HG03139 (cell line): ENCODE results near the gene LRMDA.

Experiments used
- ATAC-seq: cut with Tn5 transposase; IDR thresholded peaks from one replicate; pipeline ENCODE4 v1.9.1; 2021; ENCODE audit not compliant: unreplicated experiment

Gene LRMDA

DNA sequence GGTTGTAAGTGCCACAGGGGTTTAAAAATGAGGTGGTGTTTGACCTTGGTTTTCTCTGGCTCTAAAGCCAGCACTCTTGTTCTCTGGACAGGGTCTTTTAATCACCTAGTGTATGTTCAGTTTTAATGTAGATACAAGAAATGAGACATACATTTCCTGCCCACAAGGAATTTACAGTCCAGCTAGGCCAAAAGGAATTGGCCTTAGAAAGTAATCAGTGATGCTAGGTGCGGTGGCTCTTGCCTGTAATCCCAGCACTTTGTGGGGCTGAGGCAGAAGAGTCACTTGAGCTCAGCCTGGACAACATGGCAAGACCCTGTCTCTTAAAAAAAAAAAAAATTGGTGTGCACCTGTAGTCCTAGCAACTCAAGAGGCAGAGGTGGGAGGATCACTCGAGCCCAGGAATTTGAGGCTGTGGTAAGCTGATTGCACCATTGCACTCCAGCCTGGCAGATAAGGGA lies 100.2 kb downstream of the LRMDA start:
- no peak for ATAC-seq

- ATAC-seq = no peak
Observed at GRCh38 chr10:75532253-75532924, 101.0 kb downstream of the LRMDA start.

GRCh38 chr10:75538144-75538543 lies 106.7 kb downstream of the LRMDA start:
- no peak for ATAC-seq

DNA sequence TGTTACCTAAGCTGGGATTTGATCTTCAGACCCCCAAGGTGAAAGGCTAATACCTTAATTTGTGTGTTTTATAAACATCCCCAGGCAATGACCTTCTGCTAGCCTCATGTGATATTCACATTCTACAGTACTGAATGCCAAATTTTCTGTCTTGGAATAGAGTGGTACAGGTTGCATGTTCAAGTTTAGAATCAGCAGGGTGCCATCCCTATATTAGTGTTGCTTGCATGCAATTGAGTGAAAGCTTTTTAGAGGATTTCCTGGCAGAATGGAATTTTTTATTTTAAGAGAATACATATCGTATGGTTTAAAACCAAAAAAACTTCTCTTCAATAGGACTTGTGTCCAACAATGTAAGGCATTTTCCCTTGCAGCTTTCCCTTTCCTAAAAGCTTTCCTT lies 107.3 kb downstream of the LRMDA start:
- ATAC-seq = no peak

GRCh38 chr10:75540357-75540966 lies 109.0 kb downstream of the LRMDA start:
- no peak for ATAC-seq

- ATAC-seq = no peak
Observed at GRCh38 chr10:75540981-75541380, 109.6 kb downstream of the LRMDA start.

- no peak for ATAC-seq
Observed at GRCh38 chr10:75541411-75541810, 110.0 kb downstream of the LRMDA start.

GRCh38 chr10:75542084-75542483 lies 110.7 kb downstream of the LRMDA start:
- ATAC-seq = no peak

DNA sequence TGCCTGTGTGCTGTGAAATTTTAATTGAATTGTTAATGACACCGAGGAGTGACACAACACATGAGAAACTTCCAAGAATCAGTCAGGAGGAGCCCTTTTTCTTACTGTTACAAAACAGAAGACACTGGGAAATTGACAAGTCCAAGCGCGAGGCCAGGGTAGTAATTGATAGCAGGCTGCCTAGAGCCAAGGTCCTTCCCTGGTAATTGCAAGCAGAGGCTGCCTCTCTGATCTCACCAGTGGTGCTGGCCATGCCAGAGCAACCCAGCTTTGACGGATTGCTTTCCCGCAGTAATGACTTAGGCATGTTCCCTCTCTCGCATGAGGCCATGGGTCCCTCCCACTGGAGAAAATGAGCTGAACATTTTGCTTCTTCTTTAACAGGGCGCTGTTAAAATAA lies 111.5 kb downstream of the LRMDA start:
- no peak for ATAC-seq

DNA sequence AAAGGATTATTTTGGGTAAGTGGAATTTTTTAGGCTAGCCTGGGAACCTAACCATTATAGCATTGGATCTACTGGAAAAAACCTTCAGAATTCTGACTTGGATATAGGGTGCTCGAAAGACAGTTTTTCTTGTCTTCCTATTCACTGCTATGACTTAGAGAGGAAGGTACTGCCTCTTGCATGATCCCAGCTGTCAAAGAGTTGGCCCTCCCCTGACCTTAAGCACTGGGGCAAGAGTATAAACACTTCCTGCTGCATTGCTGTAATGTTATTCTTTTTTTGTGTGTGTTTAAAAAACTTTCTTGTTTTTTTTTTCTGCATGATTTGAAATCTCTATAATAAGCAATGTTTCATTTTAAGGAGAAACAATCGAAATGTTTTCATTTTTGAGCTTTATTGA lies 113.0 kb downstream of the LRMDA start:
- ATAC-seq = no peak

GRCh38 chr10:75544993-75545706 lies 113.7 kb downstream of the LRMDA start:
- no peak for ATAC-seq

GRCh38 chr10:75546004-75546403 lies 114.6 kb downstream of the LRMDA start:
- no peak for ATAC-seq

DNA sequence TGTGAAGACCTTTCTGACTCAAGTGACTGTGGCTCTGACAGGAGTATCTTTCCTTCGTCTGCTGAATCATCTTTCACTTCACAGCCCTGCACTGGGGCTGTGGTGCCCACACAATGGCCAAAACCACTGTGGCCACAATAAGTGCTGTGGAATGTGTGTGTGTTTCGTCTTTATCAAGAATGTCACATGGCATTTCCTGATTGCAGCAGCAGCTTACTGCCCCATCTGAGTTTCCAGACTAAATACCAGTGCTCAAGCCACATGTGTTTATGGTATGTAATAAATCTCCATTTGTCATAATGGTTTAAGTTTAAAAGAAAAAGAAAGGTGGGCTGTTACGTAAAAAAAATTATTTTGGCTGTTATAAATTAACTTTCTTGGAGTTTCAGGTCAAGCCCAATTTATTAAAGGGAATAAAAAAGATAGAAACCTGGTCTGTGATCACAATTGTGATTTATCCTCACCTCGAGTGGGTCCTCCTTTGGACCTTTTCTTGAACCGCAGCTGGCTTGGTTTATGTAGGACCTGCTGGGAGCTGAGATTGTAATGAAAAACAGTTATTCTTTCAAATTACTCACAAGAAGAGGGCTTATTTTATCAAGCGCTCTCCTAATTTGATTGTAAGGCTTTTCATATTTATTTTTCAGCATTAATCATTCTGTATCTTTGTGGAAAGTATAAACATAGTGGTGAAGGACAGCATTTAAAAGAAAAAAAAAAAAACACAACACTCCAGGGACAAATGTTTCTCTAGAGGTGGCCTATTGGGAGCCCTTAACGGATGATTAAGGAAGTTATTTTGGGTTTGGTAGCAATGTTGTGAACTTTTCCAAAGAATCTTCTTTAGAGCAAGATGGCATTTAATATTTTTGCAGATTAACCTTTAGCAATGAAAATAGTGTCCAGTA lies 116.2 kb downstream of the LRMDA start:
- no peak for ATAC-seq

DNA sequence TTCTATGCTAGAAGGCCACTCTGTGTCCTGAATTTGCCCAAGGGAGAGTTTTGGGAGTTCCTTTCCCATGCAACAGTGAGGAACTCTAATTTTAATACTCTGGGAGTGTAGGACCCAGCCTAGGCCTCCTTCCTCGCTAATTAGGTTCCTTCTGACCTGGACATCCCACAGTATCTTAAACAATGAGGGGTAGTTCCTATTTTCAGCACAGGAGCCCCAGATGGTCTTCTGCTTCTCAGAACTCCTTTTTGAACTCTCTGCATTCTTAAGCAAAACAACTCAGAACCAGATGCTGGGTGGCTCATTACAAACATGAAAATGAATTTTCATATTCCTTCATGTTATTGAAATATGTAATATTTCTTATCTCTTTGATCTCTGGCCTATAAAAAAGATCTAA lies 116.9 kb downstream of the LRMDA start:
- ATAC-seq = no peak

- no peak for ATAC-seq
Observed at GRCh38 chr10:75550191-75550590, 118.8 kb downstream of the LRMDA start.

DNA sequence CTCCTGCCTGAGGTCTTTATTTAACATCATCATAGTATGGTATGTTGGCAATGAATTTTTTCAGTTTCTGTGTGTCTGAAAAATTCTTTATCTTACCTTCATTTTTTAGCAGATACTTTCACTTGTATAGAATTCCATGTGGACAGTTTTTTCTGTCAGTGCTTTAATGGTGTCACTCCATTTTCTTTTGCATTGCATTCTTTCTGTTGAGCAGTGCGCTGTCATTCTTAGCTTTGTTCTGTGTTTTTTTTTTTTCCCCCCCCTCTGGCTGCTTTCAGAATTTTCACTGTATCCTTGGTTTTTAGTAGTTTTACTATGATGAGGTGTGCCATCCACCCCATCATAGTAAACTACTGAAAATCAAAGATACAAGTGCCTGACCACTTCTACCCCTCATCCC lies 120.7 kb downstream of the LRMDA start:
- ATAC-seq = no peak

- no peak for ATAC-seq
Observed at GRCh38 chr10:75553550-75553949, 122.1 kb downstream of the LRMDA start.

DNA sequence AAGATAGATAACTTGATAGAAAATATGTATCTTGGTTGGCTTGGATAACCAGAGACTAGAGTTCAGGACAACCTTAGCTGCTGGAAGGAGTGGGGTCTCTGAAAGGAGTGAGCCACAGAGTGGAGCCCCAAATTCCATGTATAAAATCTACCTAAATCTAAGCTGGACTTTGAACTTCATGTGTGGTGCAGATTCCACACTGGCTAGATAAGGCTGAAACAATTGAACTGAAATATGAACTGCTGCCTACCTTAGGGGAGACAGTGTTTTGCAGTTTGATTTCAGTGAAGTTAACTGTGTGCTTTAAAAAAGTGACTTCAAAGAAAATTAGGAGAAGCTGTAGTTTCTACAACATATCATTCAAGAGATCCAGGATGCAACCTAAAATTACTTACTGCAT lies 123.9 kb downstream of the LRMDA start:
- no peak for ATAC-seq

DNA sequence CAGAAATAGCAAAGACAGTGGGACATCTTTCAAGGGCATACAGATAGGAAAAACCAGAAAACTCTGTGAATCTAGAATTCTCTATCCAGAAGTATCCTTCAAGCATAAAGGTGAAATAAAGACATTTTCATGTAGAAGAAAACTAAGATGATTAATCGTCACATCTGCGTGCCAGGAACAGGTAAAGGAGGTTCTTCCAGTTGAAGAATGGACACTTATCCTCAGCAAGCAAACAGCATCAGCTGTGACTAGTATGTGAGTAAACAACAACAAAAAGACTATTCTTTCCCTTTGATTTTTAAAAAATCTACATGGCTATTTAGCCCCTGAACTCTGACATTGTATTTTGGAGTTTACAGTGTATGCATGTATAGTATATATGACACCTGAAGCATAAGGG lies 124.9 kb downstream of the LRMDA start:
- ATAC-seq = no peak

DNA sequence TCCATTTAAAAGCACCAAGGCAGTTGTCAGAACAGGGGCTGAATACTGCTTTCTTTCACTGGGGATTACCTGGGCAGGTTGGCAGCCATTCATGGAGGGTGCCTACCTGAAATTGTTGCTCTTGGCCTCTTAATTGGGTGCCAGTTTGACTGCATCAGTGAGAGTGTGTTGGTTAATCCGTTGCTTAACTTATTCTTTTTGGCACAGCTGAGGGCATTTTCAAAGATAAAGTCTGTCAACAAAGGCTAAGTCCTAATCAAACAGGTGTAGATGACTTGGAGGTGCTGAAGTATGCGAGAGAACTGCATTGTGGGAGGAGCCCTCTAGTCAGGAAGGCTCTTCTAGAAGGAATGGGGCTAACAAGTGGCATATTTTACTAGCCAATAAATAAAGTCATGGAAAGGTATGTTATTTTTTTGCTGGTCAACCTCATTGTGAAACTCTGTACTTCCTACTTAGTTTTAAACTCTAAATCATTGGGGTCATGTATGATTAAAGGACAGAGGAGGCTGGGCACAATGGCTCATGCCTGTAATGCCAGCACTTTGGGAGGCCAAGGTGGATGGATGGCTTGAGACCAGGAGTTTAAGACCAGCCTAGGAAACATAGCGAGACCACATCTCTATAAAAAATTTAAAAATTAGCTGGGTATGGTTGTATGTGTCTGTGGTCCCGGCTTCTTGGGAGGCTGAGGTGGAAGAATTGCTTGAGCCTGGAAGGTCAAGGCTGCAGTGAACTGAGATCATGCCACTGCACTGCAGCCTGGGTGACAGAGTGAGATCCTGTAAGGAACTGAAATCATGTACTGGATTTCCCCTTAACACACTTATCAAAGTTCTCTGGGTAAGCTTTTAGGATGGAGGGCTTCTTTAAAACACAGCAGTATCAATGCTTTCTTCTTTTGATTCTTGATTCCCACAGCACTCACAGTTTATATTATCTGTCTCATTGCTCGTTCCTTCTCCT lies 134.1 kb downstream of the LRMDA start:
- ATAC-seq = no peak
